ENCODE measurements around the gene AMY2B. TPM values are rescaled to one million over a fixed set of nuclear protein-coding genes. Genes with fewer than 3 reads are reported as not detected.
"Not testable (repeated sequence)": the region's sequence is repeated elsewhere in the genome, so short reads cannot be mapped to it uniquely, and the experiment has no call there.

Gene AMY2B
- total RNA-seq, 1 donor from 2014 or later, result 5.1 TPM

GRCh38 chr1:103616362-103616761, 45.0 kb downstream of the AMY2B start:
- no peak for DNase-seq (ENCODE audit: extremely low read depth, low read depth, low spot score)

DNA sequence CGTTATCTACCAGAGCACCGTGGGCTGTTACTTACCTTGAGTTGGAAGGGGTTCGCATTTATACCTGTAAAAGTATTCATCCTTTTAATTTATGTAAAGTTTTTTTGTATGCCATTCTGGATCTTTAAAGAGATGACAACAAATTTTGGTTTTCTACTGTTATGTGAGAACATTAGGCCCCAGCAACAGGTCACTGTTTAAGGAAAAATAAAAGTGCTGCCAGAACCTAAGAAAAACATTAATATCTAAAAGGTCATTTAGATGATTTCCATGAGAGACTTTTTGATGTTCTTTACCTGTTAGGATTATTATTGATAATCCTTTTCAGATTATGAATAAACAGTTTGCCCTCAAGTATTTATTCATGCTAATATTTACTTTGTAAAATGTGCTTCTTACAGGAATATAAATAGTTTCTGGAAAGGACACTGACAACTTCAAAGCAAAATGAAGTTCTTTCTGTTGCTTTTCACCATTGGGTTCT, 45.6 kb downstream of the AMY2B start, which contains the start of gene AMY2A:
TSS of gene AMY2A (plus strand) at position 434 of the 484 bp plus-strand sequence. CDS start at position 448, 14 bp downstream.
- not testable (repeated sequence) for DNase-seq (ENCODE audit: extremely low read depth, low read depth, low spot score)

DNA sequence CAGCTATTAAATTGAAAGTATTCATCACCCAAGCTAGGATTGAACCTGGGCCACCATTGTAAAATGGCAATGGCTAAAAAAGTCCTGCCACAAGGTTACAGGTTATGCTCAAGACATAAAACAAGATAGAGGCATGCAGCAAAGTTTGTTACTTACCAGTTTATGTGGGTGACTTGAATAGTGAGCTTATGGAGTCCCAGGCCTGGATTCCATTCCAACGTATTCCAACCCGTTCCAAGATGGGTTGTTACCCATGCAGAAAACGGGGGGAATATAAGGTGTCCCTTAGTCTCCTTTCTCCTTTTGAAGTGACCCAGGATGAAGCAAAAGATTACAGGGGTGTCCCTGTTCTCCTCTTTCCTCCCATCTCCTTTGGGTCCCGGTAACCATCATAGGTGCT, 56.0 kb downstream of the AMY2B start:
- DNase-seq (ENCODE audit: extremely low read depth, low read depth, low spot score), result not testable (repeated sequence)

Other genes with a start within 250 kb of the AMY2B start
- gene RNPC3, start 45.9 kb upstream of the AMY2B start, total RNA-seq, result 5.3 and 8.5 TPM in 2 replicates
- not detected in 2 replicates for gene AMY2A, start 45.8 kb downstream of the AMY2B start, total RNA-seq
- gene AMY1A, start 84.2 kb downstream of the AMY2B start, total RNA-seq, result not detected in 2 replicates
- gene AMY1B, start 124.6 kb downstream of the AMY2B start, total RNA-seq, result not detected in 2 replicates
- gene AMY1C, start 178.3 kb downstream of the AMY2B start, total RNA-seq, result not detected in 2 replicates

Data from glomerular endothelial cell (primary cell).